Activated T-helper 9 cell treated with anti-CD3 and anti-CD28 coated beads, Interleukin-2, amount 50 U/mL, for 16 hours (primary cell): ENCODE measurements around the gene FAM210B.
"Not testable (repeated sequence)": the region's sequence is repeated elsewhere in the genome, so short reads cannot be mapped to it uniquely, and the experiment has no call there.

Source experiments
- DNase-seq: peaks from one replicate; pipeline ENCODE4 v3.0.0-alpha.2; 2020; ENCODE audit warnings: low read depth

The FAM210B gene

GRCh38 chr20:56392881-56393482, 34.2 kb downstream of the FAM210B start:
- no peak for DNase-seq

- DNase-seq = no peak
Observed at GRCh38 chr20:56393653-56394052, 34.9 kb downstream of the FAM210B start.

- DNase-seq = no peak
Observed at GRCh38 chr20:56395166-56395565, 36.4 kb downstream of the FAM210B start.

GRCh38 chr20:56400001-56400640, 41.3 kb downstream of the FAM210B start:
- DNase-seq = peak; percentile 37

- DNase-seq = no peak
Observed at GRCh38 chr20:56403465-56403864, 44.7 kb downstream of the FAM210B start.

- DNase-seq = not testable (repeated sequence)
Observed at GRCh38 chr20:56405356-56405755, 46.6 kb downstream of the FAM210B start.

GRCh38 chr20:56406910-56407309, 48.1 kb downstream of the FAM210B start:
- DNase-seq = no peak

GRCh38 chr20:56409521-56409920, 50.7 kb downstream of the FAM210B start:
- DNase-seq = no peak

GRCh38 chr20:56409956-56410355, 51.2 kb downstream of the FAM210B start:
- DNase-seq = no peak

GRCh38 chr20:56411287-56411686, 52.5 kb downstream of the FAM210B start:
- DNase-seq = not testable (repeated sequence)

- DNase-seq = no peak
Observed at GRCh38 chr20:56411759-56412472, 53.1 kb downstream of the FAM210B start, which contains the start of gene CASS4. Gene CASS4 (plus strand): TSS chr20:56412260. CDS start chr20:56412459, 199 bp downstream.

- no peak for DNase-seq
Observed at GRCh38 chr20:56412473-56412790, 53.7 kb downstream of the FAM210B start.

- DNase-seq = no peak
Observed at GRCh38 chr20:56412949-56413348, 54.2 kb downstream of the FAM210B start.

GRCh38 chr20:56414842-56415765, 56.3 kb downstream of the FAM210B start:
- DNase-seq = peak; percentile 50

- no peak for DNase-seq
Observed at GRCh38 chr20:56417402-56417801, 58.6 kb downstream of the FAM210B start.

- DNase-seq = no peak
Observed at GRCh38 chr20:56417911-56418310, 59.1 kb downstream of the FAM210B start.
